GM12873 (cell line): Measurements from ENCODE around the gene NSF.

Source experiments
- TF ChIP-seq, protein P1 (sequence below): IDR thresholded peaks from 2 replicates; pipeline ENCODE4 v1.5.1; 2012; ENCODE audit warnings: low read depth, mild to moderate bottlenecking, moderate library complexity, low read length, control low read depth; ENCODE audit not compliant: insufficient read depth; ENCODE audit errors: missing control alignments

NSF gene

DNA sequence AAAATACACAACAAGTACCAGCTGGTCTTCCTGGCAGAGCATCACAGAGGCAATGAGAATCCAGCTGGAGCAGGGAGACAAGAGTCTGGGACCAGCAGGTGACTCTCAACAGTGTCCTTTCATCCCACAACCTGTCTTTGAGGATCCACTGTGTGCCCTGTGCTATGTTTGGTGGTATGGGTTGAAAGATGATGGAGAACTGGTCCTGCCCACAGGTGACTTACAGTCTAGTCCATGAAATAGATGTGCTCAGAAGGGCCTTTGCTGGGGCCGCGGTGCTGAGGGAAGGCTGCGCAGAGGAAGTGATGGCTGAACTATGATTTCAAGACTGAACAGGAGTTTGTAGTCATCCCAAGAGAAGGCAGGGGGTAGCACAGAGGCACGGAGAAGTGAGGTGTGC is 210.1 kb downstream of the NSF start:
- TF ChIP-seq, protein P1, sequence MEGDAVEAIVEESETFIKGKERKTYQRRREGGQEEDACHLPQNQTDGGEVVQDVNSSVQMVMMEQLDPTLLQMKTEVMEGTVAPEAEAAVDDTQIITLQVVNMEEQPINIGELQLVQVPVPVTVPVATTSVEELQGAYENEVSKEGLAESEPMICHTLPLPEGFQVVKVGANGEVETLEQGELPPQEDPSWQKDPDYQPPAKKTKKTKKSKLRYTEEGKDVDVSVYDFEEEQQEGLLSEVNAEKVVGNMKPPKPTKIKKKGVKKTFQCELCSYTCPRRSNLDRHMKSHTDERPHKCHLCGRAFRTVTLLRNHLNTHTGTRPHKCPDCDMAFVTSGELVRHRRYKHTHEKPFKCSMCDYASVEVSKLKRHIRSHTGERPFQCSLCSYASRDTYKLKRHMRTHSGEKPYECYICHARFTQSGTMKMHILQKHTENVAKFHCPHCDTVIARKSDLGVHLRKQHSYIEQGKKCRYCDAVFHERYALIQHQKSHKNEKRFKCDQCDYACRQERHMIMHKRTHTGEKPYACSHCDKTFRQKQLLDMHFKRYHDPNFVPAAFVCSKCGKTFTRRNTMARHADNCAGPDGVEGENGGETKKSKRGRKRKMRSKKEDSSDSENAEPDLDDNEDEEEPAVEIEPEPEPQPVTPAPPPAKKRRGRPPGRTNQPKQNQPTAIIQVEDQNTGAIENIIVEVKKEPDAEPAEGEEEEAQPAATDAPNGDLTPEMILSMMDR, result no peak

DNA sequence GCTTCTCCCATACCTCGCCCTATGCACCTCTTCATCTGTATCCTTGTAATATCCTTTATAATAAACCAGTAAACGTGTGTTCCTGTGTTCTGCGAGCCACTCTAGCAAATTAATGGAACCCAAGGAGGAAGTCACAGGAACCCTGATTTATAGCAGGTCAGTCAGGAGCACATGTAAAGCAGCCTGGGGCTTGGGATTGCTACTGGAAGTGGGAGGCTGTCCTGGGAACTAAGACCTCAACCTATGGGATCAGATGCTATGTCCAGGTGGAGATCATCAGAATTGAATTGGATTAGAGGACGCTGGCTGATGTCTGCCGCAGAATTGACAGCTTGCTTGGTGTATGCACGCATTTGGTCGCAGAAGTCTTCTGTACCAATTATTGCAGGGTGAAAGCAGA is 212.3 kb downstream of the NSF start:
- TF ChIP-seq, protein P1, result no peak

DNA sequence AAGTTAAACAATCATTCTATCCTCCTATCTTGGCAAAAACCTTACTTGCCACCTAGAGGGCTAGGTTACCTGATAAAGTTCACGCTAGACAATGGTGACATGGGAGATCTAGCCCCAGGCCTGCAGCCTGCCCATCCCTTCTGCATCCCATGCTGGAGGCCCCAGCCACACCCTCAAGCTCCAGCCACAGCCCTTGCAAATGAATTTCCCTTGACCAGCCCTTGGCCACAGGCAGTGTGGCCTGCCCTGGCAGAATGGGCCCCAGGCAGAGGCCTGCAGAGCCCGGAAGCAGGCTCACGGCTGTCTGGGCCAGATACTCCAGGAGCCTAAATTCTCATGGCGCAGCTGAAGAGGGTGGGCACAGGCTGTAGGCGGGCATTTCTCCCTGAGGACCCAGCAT is 213.1 kb downstream of the NSF start:
- TF ChIP-seq, protein P1, result no peak

DNA sequence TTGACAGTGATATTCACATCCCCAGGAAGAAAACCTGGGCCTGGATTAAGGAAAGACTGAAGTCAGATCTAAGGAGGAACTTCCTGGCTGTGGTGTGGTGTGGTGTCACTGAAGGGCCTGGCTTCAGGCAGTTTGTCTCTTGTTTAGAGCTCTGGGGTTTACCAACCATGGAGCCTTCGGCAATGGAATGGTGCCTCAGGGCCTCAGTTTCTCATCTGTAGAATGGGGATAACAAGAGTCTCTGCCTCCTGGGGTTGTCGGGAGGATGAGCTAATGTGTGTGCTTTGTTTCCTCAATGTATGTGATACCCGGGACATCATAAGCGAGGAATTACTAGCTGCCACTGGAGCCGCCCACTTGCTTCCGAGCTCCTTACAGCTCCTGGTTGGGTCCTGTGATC is 215.3 kb downstream of the NSF start:
- TF ChIP-seq, protein P1, result no peak
